HG02763 (cell line): ENCODE results near the gene YLPM1.

Source experiments
- ATAC-seq: cut with Tn5 transposase; IDR thresholded peaks from one replicate; pipeline ENCODE4 v1.9.1; 2021; ENCODE audit warnings: mild to moderate bottlenecking, moderate library complexity; ENCODE audit not compliant: unreplicated experiment

The YLPM1 gene

DNA sequence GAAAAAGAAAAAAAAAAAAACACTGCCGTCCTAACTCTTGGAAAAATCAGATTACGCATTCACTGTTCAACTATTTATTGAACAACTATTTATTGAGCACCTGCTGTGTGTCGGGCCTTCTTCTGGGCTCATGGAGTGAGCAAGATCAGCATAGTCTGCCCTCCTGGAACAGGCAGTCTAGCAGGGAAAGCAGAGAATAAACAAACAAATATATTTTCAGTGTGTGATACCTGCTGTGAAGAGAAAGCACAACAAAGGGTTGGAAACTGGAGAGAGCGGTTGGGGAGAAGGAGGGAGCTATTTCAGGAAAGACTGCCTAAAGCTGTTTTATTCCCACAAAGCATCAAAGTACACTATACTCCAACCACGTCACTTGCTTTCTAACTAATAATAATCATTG is 102.0 kb downstream of the YLPM1 start:
- no peak for ATAC-seq

DNA sequence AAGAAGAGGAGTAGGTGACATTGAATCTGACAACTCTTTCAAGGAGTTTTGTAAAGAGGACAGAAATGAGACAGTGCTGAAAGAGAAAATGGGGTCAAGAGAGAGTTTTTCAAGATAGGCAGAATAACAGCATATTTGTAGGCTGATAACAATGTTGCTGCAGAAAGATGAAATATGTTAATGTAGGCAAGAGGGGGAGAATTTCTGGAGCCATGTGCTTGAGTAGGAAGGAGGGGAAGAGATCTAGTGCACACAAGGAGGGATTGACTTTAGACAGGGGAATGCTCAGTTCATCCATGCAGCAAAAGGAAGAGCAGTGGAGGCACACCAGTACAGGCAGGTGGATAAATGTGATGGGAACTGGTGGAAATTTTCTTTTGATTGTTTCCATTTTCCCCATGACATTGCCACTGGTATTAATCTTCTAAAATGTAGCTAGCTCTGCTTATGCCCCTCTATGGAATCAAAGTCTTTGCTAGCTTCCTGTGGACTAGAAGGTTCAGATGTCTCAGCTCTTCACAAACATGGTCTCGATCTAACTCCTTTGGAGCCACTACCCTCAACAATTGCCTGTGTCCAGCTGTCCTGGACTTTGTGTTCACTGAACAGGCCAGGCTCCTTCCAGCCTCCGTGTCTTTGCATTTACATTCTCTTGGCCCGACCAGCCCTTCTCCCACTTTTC is 103.7 kb downstream of the YLPM1 start:
- ATAC-seq: no peak

DNA sequence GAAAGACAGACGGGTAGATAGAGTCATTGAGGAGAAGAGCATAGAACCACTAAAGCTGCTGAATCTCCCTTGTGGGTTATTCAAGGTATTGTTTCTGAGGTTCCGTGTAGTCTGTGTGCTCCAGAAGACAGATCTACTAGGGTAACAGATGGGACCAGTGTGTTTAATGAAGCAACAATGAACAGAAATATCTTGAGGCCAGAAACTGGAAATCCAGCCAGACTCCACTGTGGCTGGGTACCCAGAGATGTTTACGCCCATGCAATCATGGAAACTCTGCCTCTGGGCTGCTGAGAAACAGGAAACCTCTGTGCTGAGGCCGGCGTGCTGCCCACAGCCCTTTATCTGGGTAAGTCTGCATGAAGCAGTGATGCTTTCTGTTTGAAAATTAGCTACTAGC is 104.6 kb downstream of the YLPM1 start:
- ATAC-seq: no peak

DNA sequence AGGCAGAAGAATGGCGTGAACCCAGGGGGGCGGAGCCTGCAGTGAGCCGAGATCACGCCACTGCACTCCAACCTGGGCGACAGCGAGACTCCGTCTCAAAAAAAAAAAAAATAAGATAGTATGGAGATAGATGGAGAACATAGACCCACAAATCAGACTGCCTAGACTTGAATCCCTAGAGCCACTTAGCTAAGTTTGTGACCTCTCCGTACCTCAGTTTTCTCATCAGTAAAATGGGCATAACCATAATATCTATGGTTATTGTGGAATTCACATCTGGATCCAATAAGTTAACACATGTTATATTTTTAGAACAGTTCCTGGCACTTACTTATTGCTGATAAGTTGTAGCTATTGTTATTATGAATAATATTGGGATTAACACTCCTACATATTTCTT is 105.6 kb downstream of the YLPM1 start:
- no peak for ATAC-seq

DNA sequence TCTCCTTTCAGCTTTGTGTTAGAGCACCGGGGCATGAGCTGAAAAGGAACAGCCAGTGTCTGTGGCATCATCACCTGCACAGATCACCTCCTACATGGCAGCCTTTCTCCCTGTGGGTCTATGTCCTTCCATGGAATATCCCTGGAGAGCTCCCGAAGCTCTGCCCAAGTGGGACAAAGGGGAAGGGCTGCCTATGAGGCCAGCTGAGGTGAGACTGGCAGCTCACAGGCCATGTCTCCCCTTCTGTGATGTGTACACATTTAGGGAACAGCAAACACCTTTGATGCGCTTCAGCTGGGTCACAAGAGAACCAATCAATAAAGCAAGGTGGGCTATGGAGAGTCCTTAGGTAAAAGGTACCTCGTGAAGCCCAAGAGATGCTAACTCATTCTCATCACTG is 108.7 kb downstream of the YLPM1 start:
- no peak for ATAC-seq

DNA sequence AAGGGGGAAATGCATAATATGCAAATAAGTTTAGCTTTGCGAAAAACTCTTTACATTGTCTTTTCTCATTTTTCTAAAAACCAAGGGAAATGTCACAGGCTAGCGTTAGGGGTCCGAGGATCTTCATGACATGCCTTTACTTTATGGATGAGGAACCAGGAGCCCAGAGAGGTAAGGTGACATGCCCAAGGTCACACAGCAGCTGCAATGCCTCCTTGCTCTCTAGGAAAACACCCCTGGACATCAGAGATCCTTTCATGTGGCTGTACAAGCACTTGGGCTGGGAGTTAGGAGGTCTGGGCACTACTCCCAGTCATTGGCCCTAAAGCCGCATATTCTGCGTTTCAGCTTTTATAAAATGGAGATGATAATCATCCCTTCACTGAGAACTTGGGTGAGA is 112.1 kb downstream of the YLPM1 start:
- ATAC-seq: no peak

DNA sequence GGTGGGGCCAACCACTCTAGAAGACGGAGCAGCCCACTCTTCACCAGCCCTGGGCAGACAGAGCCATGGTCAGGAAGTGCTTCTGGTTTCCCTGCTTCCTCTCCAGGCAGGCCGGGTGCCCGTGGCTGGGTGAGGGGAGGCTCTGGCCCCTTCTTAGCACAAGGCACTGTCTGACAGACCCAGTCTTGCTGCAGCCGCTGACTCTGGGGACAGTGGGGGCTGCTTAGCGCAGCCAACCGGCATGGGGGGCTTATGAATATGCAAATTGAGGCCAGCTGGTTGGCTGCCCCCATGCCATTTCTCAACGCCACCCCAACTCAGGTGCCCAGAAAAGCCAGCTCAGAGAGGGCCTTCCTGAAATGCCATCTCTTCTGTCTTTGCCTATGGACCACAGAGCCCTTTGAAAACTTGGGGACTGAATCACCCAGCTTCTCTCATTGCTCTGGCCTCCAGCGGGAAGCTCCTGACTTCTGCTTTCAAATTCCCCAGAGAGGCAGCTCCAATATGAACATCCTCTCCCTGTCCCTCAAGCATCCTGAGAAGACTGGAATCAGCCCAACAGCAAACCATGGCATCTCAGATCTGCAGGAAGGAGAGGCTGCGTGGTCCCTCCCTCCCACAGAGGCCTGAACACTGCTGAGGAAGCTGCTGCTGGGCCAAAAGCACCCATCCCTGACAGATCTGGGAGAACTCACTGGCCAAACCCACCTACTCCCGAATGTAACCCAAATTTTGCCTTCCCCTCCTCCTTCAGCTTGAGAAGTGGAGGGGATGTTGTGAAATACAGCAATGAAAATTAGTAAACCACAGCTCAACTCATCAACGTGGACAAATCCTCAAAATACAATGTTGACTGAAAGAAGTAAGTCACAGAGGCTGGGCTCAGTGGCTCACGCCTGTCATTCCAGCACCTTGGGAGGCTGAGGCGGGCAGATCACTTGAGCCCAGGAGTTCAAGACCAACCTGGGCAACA is 113.1 kb downstream of the YLPM1 start, which contains the start of gene PROX2:
PROX2 (minus strand) TSS at position 205 of the 973 bp plus-strand sequence. CDS start 12,311 bp downstream, outside the sequence.
- no peak for ATAC-seq

DNA sequence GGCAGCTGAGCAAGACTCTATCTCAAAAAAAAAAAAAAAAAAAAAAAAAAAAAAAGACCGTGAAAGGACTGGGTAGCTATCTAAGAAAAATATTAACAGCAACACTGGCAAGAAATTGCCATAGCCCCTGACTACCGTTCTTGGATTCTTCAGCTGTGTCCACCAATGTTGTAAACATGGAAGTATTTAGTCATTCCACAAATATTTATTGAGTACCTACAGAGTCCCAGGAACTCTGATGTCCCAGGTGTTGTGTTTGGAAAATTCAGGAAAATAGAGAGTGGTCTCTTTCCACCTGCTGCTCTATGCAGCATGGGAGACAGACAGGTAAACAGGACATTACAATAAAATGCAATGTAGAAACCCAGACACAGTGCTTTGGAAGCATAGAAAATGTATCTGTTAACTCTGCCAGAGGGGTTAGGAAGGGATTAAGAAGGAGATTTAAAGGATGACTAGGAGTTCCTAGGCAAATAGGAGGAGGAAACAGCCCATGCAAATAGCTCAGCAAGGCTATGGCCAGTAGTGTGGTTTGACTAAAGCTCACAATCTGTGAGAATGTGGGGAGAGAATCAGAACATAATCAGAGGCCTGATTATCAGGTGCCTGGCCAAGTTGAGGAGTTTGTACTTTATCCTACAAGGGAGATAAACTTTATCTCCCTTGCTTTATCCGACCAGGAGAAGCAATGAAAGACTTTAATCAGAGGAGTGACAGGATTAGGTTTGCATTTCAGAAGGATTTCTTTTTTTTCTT is 116.5 kb downstream of the YLPM1 start:
- ATAC-seq: no peak

DNA sequence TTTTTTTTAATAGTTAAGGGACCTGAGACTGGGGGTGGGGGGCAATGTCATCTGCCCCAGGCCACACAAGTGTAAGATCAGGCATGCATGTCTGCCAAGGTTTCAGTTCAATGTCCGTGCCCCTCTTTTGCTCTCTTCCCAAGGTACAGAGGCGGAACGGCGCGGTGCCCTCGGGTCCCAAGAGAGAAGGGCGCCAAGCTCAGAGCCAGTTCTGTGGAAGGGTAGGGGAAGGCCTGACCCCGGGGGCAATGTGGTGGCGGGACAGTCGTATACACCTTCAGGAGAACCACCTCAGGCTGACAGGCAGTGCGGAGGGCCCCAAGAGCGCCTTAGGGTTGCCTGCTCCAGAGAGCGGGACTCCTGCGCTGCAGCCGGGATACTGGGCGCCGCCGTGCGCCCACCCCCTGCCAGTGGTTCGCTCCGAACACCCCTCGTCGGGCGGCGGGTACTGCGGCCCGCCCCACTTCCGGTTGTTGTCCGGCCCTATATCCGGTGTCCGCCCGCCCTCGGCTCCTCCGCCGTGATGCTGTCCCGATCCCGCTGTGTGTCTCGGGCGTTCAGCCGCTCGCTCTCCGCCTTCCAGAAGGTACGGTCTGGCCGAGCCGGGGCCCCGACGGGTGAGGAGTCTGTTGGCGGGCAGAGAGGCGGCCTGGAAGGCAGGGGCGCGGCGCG is 118.5 kb downstream of the YLPM1 start, which contains the start of gene DLST:
DLST (plus strand) TSS at position 486 of the 672 bp plus-strand sequence; CDS start at position 524, 38 bp downstream.
- ATAC-seq: peak; percentile 93

DNA sequence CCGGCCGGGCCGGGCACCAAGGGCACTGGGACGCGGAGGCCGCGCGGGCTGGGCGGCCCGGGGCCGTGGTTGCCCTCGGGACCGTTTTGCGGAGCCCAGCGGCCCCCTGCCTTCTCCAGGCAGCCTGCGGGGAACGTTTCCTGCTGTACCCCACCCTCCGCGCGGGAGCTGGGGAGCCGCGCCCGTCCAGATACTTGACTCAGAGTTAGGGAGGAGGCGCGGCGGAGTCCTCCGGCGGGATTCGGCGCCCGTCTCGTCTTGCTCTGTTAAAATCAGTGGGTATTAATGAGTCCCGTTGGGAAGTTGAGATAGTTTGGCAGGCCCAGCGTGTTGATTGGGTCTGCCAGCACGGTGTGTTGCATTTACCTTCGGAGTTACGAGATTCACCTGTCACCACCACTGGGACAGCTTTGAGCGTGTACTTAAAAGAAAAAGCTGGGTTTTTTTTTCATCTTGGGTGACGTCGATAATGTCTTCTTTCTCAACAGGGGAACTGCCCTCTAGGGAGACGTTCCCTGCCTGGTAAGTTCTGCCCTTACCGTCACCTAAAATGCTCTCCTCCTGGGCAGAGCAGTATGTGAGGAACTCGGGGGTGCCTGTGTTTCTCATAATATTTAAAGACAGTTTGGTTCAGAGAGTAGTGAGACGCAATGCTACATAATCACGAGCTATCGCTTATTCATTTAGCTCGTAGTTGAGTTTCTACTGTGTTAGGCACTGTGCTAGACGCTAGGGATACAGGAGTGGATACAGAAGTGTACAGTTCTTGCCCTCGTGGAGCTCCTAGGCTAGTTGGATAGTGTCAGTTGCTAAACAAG is 119.2 kb downstream of the YLPM1 start:
- ATAC-seq: peak; percentile 32
